Measurements from ENCODE around the gene ADAM19.

GRCh38 chr5:157523976-157524375 lies 51.6 kb downstream of the ADAM19 start:
- TF ChIP-seq CTCF (IDR thresholded peaks at IDR 0.05) (no peak), POLR2A (IDR thresholded peaks at IDR 0.05) (no peak)

Data from uterus (tissue), 2 donors.